HG03039 (cell line): Measurements from ENCODE around the gene RARRES2.

Experiments
- ATAC-seq: cut with Tn5 transposase; IDR thresholded peaks from one replicate; pipeline ENCODE4 v1.9.1; 2021; ENCODE audit warnings: mild to moderate bottlenecking, moderate library complexity; ENCODE audit not compliant: unreplicated experiment

Gene RARRES2

GRCh38 chr7:150339409-150339809 lies 2.0 kb downstream of the RARRES2 start:
- ATAC-seq, result no peak

GRCh38 chr7:150338166-150338829 lies 3.1 kb downstream of the RARRES2 start:
- no peak for ATAC-seq

- no peak for ATAC-seq
Observed at GRCh38 chr7:150337659-150338081, 3.8 kb downstream of the RARRES2 start.

GRCh38 chr7:150337179-150337578 lies 4.2 kb downstream of the RARRES2 start:
- ATAC-seq, result no peak

GRCh38 chr7:150336746-150337145 lies 4.7 kb downstream of the RARRES2 start:
- no peak for ATAC-seq

GRCh38 chr7:150335774-150336112 lies 5.7 kb downstream of the RARRES2 start:
- ATAC-seq, result no peak

- ATAC-seq, result no peak
Observed at GRCh38 chr7:150335108-150335773, 6.2 kb downstream of the RARRES2 start.

- ATAC-seq, result no peak
Observed at GRCh38 chr7:150334108-150334507, 7.3 kb downstream of the RARRES2 start.

- no peak for ATAC-seq
Observed at GRCh38 chr7:150333659-150334058, 7.8 kb downstream of the RARRES2 start.

GRCh38 chr7:150332852-150333635 lies 8.4 kb downstream of the RARRES2 start:
- ATAC-seq, result no peak

- ATAC-seq, result no peak
Observed at GRCh38 chr7:150330211-150330885, 11.1 kb downstream of the RARRES2 start.

- ATAC-seq, result no peak
Observed at GRCh38 chr7:150329331-150330120, 11.9 kb downstream of the RARRES2 start.

GRCh38 chr7:150327308-150327707 lies 14.1 kb downstream of the RARRES2 start:
- no peak for ATAC-seq

- no peak for ATAC-seq
Observed at GRCh38 chr7:150326657-150327268, 14.7 kb downstream of the RARRES2 start.

GRCh38 chr7:150325901-150326300 lies 15.5 kb downstream of the RARRES2 start:
- no peak for ATAC-seq

- ATAC-seq, result no peak
Observed at GRCh38 chr7:150325110-150325611, 16.3 kb downstream of the RARRES2 start.

- ATAC-seq, result no peak
Observed at GRCh38 chr7:150324373-150324961, 17.0 kb downstream of the RARRES2 start.

- peak; percentile 0 for ATAC-seq
Observed at GRCh38 chr7:150323682-150324372, 17.6 kb downstream of the RARRES2 start.
